ENCODE results near the gene TMEM187. TPM values are rescaled to one million over a fixed set of nuclear protein-coding genes. Genes with fewer than 3 reads are reported as not detected.

TMEM187 gene, protein sequence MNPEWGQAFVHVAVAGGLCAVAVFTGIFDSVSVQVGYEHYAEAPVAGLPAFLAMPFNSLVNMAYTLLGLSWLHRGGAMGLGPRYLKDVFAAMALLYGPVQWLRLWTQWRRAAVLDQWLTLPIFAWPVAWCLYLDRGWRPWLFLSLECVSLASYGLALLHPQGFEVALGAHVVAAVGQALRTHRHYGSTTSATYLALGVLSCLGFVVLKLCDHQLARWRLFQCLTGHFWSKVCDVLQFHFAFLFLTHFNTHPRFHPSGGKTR
- total RNA-seq: 5.7 and 7.2 TPM in 2 replicates

DNA sequence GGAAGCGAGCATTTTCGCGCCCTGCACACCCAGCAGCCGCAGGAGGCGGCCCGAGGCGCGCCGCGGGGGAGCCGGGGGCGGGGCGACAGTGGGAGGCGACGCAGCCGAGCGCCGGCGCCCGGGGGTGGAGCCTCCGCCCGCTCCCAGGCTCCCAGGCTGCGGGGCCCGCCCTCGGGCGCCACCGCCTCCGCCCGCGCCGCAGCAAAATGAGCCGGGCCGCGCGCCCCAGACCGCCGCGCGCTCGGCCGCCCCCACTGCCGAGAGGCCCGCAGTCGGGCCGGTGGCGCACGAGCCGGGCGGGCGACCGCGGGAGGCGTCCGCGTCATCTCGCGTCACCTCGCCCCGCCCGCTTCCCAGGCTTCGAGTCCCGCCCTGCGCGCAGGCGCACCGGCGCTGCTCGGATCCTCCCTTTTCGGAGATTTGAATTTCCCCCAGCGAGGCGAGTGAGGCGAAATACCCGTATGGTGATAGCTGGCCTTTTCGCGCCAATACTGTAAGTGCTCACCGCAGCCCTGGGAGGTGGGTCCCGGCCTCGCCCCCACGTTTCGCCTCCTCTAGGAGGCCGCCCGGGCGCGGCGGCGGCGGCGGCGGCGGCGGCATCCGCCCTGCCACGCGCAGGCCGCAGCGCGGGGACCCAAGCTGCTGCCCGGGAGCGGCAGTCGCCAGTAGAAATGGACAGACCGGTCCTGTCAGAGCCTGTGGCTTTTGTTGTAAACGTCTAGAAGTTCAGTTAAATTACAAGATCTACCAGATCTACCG is at the start of gene TMEM187:
TSS of gene TMEM187 (plus strand) at position 387 of the 759 bp plus-strand sequence. CDS start 9,309 bp downstream, outside the sequence.

DNA sequence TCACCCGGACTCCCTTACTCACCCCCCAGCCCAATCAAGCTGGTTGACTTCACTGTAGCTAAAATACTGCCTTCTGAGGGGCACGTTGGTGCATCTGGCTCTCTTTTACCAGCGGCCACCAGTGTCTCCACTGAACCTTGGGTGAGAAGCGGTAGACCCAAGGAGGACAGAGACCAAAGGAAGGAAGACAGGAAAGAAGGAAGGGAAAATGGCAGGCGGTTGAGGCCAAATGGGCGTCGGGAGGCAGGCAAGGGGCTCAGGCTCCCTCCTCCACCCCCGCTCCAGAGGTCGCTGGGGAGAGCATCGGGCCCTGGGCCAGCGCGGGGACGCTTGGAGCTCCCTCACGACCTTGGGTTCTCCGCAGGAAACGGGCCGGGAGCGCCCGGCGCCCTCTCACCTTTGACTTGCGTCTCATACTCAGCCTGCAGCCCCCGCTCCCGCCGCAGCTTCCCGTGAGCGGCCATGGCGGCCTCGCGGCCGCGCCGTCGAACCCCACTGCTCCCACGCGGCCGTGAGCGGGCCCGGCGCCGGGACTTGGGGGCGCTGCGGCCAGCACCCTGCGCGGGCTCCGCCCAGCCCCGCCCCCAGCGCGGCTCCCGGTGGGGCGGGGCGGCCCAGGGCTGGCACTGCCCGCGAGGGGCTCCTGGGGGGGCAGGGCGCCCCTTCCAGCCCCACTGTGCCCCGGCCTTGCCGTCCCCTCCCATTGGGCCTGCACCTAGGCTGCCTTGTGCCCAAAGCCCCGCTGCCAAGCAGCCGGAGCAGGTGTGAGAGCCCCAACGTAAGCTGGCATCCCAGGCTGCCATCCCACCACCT is 46.6 kb upstream of the TMEM187 start, which contains the start of gene ARHGAP4:
TSS of gene ARHGAP4 (minus strand) at position 526 of the 813 bp plus-strand sequence. CDS start at position 464, 62 bp downstream.

GRCh38 chrX:153934762-153935325 is 37.7 kb upstream of the TMEM187 start, which contains the start of gene NAA10:
TSS of gene NAA10 (minus strand) at chrX:153935037. CDS start at chrX:153934904, 133 bp downstream.

GRCh38 chrX:153944140-153944799 is 28.3 kb upstream of the TMEM187 start, which contains the start of gene RENBP:
TSS of gene RENBP (minus strand) at chrX:153944643. CDS start at chrX:153944610, 33 bp downstream.

GRCh38 chrX:153971450-153972367 is 845 bp upstream of the TMEM187 start, which contains the start of gene HCFC1:
TSS of gene HCFC1 (minus strand) at chrX:153971818. CDS start at chrX:153970840, 978 bp downstream.

GRCh38 chrX:154019633-154020528 is 47.3 kb downstream of the TMEM187 start, which contains the start of gene IRAK1:
TSS of gene IRAK1 (minus strand) at chrX:154019902. CDS start at chrX:154019812, 90 bp downstream.

Other genes starting within 250 kb of the TMEM187 start
- 200 and 266 TPM in 2 replicates for gene BCAP31, start 248.4 kb upstream of the TMEM187 start, total RNA-seq
- gene ABCD1, start 247.9 kb upstream of the TMEM187 start, total RNA-seq: 7.0 and 15.4 TPM in 2 replicates
- gene PLXNB3, start 208.5 kb upstream of the TMEM187 start, total RNA-seq: 2.9 and 20.6 TPM in 2 replicates
- gene SRPK3, start 191.7 kb upstream of the TMEM187 start, total RNA-seq: under 0.01 and 0.44 TPM in 2 replicates
- gene IDH3G, start 178.4 kb upstream of the TMEM187 start, total RNA-seq: 48.1 and 67.7 TPM in 2 replicates
- 112 and 142 TPM in 2 replicates for gene SSR4, start 178.1 kb upstream of the TMEM187 start, total RNA-seq
- 0.76 TPM in 1 of 2 replicates, not detected in the other for gene PDZD4, start 142.2 kb upstream of the TMEM187 start, total RNA-seq
- gene L1CAM, start 86.6 kb upstream of the TMEM187 start, total RNA-seq: 0.16 and 0.88 TPM in 2 replicates
- 1.4 and 1.9 TPM in 2 replicates for gene AVPR2, start 68.1 kb upstream of the TMEM187 start, total RNA-seq
- gene ARHGAP4, start 46.5 kb upstream of the TMEM187 start, total RNA-seq: 10.9 and 14.9 TPM in 2 replicates
- gene NAA10, start 37.7 kb upstream of the TMEM187 start, total RNA-seq: 41.8 and 46.9 TPM in 2 replicates
- gene RENBP, start 28.1 kb upstream of the TMEM187 start, total RNA-seq: 16.5 and 28.8 TPM in 2 replicates
- gene HCFC1, start 936 bp upstream of the TMEM187 start, total RNA-seq: 11.7 and 29.4 TPM in 2 replicates
- gene IRAK1, start 47.1 kb downstream of the TMEM187 start, total RNA-seq: 45.5 and 57.6 TPM in 2 replicates
- gene MECP2, start 125.0 kb downstream of the TMEM187 start, total RNA-seq: 12.3 and 34.4 TPM in 2 replicates
- gene OPN1LW, start 171.5 kb downstream of the TMEM187 start, total RNA-seq: not detected in 2 replicates
- 0.25 TPM in 1 of 2 replicates, not detected in the other for gene OPN1MW, start 209.8 kb downstream of the TMEM187 start, total RNA-seq
- gene OPN1MW2, start 247.0 kb downstream of the TMEM187 start, total RNA-seq: not detected in 2 replicates